GM19035 (cell line): ENCODE data around the gene C2CD4C.
"Not testable (repeated sequence)": the region's sequence is repeated elsewhere in the genome, so short reads cannot be mapped to it uniquely, and the experiment has no call there.

Source experiments
- ATAC-seq: cut with Tn5 transposase; IDR thresholded peaks from one replicate; pipeline ENCODE4 v1.9.1; 2021; ENCODE audit not compliant: unreplicated experiment

The C2CD4C gene

DNA sequence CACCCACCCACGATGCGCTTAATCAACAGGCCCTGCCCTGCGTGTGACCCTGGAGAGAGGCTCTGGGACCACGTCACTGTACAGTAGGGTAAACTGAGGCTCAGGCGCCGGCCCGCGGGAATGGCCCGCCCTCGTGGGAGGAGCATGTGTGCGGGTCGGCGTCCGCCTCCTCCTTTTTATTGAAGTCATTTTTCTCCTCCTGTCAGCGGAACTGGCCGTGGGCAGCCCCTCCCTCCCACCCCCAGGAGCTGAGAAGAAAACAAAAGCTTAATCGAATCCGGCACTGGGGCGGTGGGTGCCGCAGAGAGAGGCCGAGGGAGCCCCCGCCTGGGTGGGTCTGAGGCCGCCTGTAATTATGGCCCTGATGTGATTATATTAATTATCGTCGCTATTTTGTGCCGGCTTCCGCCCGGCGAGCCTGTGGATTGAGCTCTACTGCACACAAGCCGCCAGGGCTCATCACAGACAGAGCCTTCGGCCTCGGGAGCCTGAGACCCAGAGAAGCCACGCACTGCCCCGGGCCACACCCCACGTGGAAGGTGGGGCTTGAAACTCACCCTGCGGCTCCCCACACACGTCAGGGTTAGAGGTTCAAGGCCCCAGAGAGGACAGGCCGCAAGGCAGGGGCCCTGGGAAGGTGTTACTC lies 7.0 kb downstream of the C2CD4C start:
- ATAC-seq = no peak

DNA sequence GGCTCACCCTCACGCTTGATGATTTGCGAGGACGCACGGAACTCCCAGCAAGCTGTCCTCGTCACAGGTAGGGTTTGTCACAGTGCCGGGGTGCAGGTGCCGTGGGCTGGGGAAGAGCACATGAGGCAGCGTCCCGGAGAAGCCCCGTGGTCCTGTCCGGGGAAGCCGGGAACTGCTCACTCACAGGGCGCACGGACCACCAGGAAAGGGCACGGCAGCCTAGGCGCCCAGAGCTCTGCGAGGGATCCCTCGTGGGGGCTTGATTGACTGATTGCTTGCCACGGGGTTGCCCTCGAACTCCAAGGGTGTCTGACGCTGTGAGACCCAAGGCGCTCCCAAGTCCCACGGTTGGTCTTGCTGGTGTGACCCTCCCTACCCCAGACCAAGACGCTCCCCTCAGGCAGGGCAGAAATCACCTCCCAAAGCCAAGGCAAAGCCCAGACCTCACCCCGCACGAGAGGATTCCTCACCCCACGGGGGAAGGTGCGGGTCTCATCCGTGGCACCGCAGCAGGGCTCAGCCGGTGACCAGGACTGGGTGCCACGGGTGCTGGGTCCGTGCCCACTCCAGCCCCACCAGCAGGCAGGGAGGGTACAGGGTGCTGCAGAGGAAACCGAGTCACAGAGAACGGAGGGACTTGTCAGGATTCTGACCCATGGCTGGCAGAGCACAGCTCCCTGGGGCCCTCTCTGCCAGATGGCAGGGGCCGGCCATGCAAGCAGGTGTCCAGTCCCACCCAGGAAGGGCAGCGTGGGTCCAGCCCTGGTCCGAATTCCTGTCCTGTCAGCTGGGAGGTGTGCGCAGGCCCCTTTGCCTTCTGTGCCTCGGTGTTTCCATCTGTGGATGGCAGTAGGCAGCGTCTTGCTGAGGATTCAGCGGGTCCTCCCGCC lies 7.7 kb downstream of the C2CD4C start:
- ATAC-seq = no peak

DNA sequence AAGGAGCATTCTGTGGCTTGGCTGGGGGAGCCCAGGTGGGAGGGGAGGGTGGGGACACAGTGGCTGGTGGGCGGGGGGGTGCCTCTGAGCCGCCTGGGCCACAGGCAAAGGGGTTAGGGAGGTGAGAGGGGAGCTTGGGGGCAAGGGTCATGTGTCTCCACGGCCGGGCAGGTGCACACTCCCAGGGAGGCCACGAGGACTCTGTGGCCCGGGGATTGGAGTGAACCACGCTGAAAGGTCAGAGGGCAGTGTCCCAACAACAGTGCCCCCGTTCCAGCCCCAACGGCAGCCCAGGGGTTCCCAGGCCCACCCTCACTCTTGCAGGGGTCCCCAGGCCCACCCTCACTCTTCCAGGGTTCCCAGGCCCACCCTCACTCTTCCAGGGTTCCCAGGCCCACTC lies 9.6 kb downstream of the C2CD4C start:
- ATAC-seq = no peak

DNA sequence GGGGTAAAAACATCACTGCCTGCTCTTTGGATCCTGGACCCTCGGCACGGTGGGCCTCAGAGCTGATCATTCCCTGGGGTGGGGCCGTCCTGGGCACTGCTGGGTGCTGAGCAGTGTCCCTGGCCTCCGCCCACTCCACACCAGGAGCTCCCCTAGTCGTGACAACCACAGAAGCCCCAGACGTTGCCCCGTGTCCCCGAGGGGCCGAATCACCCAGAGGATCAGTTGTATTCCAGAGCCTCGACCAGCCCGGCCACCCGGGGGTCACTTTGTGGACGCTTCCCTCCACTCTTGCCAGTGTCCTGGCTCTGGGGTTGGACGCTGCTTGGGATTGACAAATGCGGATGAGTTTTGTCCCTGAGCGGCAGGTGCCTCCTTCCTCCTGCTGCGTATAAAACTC lies 10.2 kb downstream of the C2CD4C start:
- ATAC-seq = no peak

DNA sequence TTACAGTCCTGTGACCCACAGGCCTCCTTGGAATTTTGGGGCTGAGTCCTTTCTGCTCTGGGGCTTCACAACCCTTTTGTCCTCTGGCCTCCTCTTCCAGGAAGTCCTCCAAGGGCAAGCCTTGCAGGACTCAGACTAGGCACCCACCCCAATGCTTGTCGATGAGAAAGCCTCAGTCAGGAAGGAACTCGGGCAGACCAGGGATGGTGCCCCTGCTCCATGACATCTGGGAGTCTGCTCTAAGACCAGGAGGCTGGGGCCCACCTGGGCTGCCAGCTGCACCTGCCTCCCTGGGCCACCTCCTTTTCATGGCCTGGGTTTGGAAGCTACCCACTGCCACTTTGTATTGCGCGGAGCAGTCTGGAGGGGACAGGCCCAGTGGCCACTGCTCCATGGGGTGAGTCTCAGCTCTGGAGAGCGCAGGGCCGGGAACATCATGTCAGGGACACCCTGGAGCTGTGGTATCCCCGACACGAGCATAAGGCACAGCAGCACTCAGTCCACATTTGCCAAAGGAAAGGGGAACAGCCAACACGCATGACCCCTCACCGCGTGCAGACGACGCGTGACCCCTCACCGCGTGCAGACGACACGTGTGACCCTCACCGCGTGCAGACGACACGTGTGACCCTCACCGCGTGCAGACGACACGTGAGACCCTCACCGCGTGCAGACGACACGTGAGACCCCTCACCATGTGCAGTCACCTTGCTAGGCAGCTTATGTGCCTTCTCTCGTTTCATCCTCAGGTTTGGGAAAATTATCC lies 10.8 kb downstream of the C2CD4C start:
- no peak for ATAC-seq

DNA sequence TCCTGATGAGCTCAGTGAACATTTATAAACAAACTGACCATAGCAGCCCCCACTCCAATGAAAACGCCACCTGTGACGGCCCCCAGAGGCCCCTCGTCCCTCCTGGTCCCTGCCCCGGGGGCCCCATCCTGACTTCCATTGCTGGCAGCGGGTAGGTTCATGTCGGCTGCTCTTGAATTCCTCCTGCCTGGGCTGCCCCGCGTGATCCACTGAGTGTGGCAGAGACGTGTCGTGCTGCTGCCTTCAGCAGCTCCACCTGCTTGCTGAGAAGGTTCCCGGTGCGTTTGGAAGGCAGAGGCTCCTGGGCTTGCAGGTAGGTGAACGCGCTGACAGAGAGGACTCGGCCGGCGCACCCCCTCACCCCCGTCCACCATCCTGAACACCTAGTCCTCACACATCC lies 11.6 kb downstream of the C2CD4C start:
- ATAC-seq = no peak

DNA sequence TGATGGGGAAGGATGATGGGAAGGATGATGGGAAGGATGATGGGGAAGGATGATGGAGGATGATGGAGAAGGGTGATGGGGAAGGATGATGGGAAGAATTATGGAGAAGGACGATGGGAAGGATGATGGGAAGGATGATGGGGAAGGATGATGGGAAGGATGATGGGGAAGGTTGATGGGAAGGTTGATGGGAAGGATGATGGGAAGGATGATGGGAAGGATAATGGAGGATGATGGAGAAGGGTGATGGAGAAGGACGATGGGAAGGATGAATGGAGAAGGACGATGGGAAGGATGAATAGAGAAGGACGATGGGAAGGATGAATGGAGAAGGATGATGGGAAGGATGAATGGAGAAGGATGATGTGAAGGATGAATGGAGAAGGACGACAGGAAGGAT lies 13.5 kb downstream of the C2CD4C start:
- no peak for ATAC-seq

DNA sequence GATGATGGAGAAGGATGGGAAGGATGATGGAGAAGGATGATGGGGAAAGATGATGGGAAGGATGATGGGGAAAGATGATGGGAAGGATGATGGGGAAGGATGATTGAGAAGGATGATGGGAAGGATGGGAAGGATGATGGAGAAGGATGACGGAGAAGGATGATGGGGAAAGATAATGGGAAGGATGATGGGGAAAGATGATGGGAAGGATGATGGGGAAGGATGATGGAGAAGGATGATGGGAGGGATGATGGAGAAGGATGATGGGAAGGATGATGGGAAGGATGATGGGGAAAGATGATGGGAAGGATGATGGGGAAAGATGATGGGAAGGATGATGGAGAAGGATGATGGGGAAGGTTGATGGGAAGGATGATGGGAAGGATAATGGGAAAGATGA lies 14.1 kb downstream of the C2CD4C start:
- not testable (repeated sequence) for ATAC-seq

DNA sequence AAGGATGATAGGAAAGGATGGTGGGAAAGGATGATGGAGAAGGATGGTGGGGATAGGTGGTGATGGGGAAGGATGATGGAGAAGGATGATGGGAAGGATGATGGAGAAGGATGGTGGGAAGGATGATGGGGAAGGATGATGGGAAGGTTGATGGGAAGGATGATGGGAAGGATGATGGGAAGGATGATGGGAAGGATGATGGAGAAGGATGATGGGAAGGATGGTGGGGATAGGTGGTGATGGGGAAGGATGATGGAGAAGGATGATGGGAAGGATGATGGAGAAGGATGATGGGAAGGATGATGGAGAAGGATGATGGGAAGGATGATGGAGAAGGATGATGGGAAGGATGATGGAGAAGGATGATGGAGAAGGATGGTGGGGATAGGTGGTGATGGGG lies 15.4 kb downstream of the C2CD4C start:
- ATAC-seq = not testable (repeated sequence)

DNA sequence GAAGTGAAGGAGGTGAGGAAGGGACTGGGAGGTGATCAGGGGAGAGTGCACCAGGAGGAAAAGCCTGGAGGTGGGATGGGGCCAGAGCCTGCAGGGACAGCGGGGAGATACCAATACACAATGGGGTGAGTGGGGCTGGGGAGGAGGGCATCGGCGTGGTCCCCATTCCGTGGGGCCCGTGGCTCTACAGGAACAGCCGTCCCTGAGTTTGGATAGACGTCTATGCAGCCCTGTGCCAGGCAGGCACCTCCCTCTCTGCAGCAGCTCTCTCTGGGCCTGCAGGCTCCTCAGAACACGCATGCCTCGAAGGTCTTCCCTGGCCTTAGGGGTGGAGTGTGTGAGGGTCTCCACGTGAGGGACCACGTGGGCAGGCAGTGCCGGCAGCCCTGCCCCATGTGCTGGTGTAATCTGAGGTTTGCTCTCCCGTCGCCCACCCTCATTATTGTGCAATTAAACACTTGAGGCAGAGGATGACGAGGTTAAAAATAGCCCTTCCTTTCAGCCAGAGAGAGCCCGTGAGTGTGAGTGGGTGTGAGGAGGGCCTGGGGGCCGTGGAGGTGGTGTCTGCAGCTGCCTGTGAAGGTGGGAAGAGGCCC lies 16.5 kb downstream of the C2CD4C start:
- no peak for ATAC-seq

DNA sequence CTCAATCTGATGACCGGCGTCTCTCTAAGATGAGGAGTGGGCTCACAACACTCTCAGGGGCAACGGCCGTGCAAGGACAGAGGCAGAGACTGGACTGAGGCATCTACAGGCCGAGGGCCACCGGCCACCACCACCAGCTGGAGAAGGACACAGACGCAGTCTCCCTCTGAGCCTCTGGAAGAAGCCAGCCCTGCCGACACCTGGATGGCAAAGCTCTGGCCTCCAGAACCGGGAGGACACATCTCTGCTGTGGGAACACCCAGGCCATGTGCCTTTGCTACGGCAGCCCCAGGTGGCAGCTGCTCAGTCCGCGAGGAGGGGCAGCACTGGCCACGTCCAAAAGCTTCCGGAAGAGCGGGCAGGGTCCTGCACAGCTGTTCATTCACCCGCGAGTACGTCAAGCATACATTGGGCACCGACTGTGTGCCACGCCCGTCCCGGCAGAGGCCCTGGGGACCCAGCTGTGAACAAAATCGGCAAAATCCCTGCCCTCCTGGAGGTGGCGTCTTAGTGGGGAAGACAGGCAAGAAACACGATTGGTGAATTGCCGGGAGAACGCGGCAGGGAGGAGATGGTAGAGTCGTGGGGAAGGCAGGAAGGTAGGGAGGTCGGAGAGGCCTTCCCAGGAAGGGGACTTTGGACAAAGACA lies 17.1 kb downstream of the C2CD4C start:
- no peak for ATAC-seq

DNA sequence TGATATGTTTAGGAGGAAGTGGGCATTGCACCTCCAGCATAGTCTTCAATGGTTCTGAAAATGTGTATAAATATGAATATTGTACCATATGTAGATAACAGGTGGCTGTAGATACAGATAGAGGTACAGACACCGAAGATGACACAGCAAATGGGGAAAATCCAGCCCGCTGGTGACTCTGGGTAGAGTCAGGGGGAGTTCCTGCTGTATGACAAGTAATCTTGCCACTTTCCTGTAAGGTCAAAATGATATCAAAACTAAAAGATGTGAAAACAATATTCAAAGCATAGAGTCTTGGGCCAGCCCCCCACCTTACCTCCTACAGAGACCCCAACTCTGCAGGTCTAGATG lies 17.8 kb downstream of the C2CD4C start:
- ATAC-seq = no peak

DNA sequence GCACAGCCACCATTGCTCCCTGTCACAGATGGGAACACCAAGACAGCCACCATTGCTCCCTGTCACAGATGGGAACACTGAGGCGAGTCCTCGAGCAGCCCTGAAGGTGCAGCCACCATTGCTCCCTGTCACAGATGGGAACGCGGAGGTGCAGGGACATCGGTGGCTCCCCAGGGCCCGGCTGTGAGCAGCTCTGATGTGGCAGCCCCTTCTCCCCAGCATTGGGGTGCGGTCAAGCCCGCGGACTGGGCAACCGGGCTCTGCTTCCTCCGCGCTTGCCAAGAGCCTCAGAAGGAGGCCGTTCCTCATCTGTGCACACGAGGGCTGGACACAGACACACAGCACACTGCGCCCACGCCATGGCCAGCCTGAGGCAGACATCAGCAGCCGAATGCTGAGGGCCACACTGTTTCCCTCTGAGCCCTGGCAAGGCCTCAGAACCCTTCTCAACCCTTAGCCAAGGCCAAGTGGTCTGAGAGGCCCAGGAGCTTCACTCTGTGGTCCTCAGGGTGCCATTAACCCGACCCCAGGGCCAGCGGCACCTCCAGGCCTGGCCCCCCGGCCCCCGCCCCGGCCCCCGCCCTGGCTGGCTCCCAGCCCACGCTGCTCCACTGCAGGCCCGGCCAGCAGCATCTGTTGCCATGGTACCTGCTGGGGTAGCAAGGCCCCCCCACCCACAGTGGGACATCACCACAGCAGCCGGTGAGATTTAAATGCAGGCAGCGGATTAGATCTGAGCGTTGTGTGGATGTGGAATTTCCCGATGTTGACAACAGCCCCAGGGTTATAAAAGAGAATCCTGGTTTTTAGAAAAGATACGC lies 18.4 kb downstream of the C2CD4C start:
- ATAC-seq = no peak

DNA sequence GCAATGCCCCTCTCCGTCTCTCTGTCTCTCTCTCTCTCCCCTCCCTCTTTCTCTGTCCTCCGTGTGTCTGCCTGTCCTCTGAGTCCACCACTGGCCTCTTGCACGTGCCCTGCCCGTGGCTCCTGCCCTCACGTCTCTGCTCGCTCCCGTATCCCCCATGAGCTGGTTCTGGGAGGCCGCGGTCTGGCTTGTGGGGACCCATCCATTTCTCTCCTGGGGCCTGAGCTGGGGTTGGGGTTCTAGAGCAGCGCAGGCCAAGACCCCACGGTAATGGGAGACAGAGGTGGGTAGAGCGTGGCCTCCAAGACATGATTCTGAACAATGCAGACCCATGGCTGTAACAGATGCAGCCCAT lies 19.0 kb downstream of the C2CD4C start:
- ATAC-seq = no peak

DNA sequence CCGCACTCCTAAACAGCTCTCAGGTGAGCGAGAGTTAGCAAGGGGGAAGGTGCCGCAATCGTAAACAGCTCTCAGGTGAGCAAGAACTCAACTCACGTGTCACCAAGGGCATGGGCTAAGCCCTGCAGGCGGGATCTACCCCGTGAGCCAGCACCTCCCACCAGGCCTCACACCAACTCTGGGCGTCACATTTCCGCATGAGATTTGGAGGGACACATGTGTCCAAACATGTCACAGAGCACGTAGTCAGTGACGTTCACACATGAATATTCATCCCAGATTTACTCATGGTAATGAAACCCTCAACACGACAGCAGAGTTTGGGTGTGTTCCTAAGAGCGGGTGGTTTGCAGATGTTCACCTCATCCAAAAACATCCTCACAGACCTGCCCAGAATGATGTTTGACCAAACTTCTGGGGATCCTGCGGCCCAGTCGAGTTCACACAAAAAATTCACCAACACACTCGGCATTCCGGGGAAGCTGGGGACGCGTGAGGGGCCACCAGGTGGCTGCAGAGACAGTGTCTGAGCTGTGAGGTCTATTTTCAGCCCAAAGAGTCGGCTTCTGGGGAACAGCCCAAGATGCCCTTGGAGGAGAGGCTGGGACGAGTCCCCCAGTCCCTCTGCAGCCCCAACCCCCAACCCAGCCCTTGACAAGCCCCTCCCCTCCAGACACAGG lies 19.6 kb downstream of the C2CD4C start:
- no peak for ATAC-seq

DNA sequence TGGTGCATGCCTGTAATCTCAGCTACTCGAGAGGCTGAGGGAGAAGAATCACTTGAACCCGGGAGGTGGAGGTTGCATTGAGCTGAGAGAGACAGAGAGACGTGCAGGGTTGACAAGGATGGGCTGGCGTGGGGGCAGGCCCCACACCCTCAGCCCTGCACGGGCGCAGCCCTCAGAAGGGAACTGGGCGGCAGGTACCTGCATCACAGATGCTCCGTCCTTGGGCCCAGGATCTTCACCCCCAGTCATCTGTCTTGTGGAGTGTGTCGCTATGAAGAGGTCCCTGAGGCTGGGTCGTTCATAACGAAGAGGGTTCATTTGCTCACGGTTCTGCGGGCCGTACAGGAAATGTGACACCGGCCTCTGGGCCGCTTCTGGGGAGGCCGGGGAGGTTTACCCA lies 20.3 kb downstream of the C2CD4C start:
- ATAC-seq = no peak

DNA sequence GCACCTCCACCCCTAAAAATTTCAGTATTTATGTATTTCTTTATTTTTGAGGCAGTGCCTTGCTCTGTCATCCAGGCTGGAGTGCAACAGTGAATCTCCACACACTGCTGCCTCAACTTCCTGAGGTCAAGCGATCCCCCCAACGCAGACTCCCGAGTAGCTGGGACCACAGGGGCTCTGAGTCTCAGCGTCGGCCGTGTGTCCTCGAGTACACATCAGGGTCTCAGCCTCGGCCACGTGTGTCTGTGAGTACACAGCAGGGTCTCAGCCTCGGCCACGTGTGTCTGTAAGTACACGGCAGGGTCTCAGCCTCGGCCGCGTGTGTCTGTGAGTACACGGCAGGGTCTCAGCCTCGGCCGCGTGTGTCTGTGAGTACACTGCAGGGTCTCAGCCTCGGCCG lies 21.2 kb downstream of the C2CD4C start:
- no peak for ATAC-seq

DNA sequence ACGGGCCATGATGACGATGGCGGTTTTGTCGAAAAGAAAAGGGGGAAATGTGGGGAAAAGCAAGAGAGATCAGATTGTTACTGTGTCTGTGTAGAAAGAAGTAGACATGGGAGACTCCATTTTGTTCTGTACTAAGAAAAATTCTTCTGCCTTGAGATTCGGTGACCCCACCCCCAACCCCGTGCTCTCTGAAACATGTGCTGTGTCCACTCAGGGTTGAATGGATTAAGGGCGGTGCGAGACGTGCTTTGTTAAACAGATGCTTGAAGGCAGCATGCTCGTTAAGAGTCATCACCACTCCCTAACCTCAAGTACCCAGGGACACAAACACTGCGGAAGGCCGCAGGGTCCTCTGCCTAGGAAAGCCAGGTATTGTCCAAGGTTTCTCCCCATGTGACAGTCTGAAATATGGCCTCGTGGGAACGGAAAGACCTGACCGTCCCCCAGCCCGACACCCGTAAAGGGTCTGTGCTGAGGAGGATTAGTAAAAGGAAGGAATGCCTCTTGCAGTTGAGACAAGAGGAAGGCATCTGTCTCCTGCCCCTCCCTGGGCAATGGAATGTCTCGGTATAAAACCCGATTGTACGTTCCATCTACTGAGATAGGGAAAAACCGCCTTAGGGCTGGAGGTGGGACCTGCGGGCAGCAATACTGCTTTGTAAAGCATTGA lies 22.2 kb downstream of the C2CD4C start:
- not testable (repeated sequence) for ATAC-seq

DNA sequence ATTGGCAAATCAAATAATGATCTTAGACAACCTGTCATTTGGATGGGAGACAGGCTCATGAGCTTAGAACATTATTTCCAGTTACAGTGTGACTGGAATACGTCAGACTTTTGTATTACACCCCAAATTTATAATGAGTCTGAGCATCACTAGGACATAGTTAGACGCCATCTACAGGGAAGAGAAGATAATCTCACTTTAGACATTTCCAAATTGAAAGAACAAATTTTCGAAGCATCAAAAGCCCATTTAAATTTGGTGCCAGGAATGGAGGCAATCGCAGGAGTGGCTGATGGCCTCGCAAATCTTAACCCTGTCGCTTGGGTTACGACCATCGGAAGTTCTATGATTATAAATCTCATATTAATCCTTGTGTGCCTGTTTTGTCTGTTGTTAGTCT lies 22.8 kb downstream of the C2CD4C start:
- ATAC-seq = not testable (repeated sequence)
